DMS 273 (cell line): Measurements from ENCODE around the gene C2orf78.
A peak's percentile ranks its signal among the peaks of the same experiment; 100 is the strongest.
"Not testable (repeated sequence)": the region's sequence is repeated elsewhere in the genome, so short reads cannot be mapped to it uniquely, and the experiment has no call there.

Source experiments
- DNase-seq: peaks from one replicate; lab custom pipeline; 2025; ENCODE audit not compliant: unreplicated experiment; lab: John Stamatoyannopoulos, UW

Gene C2orf78, protein sequence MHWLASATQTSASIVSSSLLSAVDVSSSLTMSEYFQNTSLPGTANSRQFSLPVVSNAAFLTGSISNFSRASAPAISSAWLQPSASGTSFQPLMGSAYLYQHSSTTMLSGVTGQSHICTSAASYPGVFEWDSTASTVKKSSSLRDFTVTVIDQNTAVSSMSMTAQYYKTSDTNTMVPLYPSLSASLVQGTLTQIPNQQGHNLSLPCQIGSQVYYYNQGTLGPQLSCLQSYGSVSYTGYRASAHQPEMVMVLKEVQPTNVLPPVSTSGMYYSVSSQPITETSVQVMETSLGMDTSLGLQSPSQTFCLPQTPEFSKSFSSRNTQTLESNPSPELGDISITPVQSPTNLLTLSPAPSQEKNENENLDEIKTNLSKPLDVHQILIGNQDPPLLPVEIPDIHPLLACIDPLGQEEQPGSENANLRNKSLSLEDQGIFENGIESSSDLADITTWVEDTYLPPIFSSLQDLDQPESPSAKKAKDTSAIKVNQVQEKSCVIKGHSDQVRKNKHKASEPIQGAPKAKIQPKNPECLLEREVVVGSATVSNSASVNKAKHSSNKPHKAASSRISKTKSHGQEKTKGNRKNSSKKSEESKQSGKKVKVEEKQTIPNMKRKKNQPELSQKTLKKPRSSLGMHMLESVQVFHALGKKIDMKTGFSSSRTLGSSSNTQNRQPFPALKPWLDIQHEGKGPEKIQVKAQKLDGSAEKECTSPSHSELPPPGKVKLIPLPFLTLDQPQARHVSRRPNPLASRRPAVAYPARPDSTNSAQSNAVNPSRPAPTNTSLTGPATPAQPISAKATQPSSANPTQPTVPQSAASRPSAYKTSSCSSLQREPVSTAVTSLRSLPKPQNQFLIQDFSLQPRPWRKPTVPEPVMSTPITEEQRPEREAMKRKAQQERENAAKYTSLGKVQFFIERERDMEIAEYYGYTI

DNA sequence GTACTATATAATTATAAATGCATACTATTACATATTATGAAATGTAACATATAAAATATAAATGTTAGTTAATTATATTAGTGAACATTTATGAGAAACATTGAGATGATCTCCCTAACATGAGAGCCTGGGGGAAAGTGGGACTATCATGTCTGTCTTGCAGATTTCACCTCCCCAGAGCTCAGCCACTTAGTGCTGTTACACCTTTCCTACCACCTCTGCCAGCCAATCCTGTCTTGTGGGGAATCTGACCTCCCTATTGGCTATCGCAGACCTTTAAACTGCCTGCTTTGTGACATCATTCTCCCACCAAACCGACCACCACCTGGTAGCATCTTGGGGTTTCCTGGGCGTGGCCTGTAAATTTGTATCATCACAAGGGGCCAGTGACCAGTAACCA is at the start of gene C2orf78:
TSS of gene C2orf78 (plus strand) at position 301 of the 400 bp plus-strand sequence. CDS start 127 bp downstream, outside the sequence.
- not testable (repeated sequence) for DNase-seq

DNA sequence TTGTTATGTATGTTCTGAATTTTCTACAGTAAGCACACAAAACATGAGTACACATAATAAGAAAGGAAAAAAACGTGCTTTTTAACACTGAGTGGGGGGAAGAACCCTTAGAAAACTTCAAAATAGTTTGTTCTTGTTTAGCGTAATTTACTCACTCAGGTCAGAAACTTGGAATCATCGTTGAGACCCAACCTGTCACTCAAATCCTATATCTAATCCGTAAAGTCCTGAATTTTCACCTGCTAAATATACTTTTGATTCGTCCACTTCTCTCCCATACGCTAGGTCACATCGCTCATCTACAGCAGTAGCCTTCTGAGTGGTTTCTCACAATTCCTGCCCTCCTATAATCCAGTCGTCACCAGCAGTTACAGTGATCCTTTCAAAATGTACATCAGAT is 47.6 kb upstream of the C2orf78 start:
- no peak for DNase-seq

DNA sequence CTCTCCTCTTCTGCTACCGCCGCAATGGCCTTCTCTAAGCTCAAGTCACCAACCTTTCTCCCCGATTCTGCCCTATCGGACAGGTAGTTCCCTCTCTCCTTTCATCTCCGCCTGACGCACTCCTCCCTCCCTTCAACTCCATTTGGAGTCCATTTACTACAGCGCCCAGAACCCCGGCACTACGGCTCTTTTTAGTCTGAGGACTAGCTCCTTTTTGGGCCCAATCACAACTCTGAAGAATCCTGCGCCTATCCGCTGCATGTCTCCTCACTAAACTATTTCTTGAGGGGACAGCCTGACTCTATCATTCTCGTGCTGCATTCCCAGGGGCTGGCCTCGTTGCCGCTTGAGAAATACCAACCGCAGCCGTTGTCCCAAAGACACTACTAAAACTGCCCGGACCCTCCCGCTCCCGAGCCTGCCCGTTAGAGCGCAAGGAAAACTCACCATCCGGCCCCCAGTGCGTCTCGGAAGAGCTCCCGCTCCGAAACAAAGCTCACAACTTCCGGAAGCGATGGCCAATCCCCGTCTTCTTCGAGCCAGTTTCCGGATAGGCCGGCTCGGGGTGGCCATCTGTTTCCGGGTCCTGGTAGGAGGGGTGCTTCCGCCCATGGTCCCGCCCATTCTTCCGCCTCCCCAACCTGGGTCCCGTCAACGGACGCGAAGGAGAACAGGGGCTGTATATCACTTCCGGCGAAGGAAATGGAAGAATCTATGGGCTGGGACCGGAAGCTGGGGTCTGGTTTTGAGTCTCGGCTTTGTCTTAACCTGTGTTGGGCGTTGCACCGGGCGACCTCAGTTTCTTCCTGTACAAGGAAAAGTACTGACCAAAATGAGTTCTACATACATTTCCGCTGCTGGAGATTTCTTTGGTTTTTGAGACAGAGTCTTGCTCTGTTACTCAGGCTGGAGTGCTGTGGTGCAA is 46.9 kb upstream of the C2orf78 start, which contains the start of gene TPRKB:
TSS of gene TPRKB (minus strand) at position 491 of the 925 bp plus-strand sequence. CDS start 2,776 bp downstream, outside the sequence.
- DNase-seq, result peak; percentile 99

DNA sequence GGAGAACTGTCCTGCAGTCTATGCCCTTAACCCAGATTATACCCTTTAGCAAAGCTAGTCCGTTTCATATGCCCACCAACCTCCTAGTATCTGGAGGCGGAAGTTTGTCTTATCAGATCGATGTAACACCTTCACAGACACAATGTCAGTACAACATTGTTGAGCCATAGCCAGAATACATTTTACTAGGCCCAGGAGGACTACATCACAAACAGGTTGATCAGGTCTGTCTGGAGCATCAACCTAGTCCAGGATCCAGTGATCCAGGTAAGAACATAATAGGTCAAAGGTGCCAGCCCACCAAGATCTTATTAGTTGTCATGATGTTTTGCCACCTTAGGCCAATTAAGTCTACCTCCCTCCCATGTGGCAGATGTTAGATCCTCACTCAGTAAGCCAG is 44.9 kb upstream of the C2orf78 start:
- no peak for DNase-seq

DNA sequence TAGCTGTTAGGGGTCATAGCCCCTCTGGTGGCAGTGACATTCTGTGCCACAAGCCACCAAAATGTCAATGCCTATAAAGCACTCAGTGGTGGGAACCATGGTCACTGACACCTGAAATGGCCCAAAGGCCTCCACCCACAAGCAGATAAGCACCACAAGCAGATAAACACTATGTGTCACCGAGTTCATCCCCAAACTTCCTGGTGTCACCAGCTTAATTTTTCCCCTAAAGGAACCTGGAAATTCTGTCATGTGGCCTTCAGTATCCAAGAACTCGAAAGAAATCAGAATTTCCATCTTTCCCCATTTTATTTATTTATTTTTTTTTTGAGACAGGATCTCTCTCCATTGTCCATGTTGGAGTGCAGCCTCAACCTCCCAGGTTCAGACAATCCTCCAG is 43.2 kb upstream of the C2orf78 start:
- no peak for DNase-seq

DNA sequence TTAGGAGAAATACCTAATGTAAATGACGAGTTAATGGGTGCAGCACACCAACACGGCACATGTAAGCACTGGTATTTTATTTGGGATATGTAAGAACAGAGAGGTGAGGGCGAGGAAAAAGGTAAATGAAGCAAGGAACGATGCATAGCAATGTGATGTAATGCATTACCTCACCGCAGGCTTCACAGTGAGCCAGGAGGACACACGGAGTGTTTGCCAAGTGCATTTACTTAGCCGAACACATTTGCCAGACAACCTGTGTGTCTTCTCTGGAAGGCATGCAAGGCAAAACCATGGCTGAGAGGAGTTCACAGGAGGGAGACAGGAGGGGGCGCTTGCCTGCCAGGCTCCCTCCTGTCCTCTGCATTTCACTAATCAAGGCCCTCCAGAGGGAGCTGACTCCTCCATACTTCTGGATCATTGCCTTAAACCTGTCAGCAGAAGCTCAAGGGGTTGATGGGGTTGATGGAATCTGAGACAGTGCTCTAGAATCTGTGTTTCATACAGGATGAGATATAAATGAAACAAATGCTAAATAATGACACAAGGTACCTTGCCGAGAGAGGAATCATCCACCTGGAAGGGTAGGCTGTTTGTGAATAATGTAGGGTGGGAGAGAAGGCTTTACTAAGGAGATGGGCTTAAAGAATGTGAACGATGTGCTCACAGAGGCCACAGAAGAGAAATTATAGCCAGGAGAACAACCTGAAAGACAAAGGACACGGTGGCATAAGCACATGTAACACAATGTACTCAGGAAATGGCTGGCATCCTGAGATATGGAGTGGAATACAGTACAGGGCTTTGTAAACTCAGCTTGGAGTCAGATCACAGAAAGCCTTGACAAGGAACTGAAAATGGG is 37.7 kb upstream of the C2orf78 start:
- no peak for DNase-seq

DNA sequence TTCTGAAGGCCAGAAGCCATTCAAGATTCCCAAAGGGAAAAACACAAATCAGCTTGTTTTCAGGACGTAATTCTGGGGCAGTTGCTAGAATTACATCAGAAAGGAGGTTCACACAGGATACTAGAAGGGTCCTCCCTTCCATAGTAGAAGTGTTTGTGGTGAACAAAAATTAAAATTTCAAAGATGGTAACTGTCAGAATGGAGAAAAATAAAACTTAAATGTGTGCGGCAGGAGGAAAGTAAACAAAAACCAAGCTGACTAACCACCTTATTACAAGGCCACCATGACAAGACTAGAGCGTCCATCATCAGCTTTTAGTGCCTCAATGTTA is 37.1 kb upstream of the C2orf78 start:
- no peak for DNase-seq

DNA sequence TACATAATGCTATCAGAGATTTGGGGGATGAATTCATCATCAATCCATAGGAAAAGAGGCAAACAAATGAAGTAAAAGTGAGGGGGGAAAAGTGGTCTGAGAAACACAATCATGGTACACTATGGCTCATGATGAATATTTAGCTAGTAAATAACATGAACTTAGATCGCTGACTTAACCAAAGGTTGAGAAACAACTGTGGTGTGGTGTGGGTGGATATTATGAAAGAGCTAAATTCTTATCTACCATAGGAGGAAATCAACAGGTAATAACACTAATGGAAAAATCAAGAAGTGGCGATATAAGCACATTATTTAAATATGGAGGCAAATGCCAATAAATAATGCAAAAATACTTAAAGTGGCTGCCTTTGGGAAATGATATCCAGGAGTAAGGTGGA is 34.7 kb upstream of the C2orf78 start:
- no peak for DNase-seq

DNA sequence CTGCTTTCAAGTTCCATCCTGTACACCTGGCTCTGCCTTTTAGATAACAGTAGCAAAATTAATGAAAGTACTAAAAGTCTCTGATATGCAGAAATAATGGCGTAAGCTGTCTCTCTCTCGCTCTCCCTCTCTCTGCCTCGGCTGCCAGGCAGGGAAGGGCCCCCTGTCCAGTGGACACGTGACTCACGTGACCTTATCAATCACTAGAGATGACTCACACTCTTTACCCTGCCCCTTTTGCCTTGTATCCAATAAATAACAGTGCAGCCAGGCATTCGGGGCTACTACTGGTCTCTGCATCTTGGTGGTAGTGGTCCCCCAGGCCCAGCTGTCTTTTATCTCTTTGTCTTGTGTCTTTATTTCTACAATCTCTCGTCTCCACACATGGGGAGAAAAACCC is 29.7 kb upstream of the C2orf78 start:
- DNase-seq, result not testable (repeated sequence)

DNA sequence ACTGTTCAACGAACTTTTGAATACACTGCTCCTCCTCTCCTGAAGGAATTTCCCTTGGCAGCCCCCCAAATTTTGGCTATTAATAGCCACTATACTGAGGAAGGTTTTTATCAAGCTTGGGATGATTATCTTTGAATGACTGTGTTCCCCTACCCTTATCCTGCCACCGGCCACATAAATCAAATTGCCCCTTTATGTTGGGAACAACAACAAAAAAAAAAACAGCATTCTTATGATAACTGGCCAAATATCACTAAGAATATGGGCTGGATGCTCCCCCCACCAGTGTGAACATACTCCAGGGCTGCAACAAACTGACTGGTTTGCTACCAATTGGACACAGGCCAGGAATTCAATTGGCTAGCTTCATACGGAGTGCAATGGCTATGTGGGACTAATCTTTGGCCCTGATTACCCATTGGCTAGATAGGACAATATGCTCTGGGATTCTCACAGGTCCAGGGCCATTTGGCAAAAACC is 24.7 kb upstream of the C2orf78 start:
- DNase-seq, result no peak

DNA sequence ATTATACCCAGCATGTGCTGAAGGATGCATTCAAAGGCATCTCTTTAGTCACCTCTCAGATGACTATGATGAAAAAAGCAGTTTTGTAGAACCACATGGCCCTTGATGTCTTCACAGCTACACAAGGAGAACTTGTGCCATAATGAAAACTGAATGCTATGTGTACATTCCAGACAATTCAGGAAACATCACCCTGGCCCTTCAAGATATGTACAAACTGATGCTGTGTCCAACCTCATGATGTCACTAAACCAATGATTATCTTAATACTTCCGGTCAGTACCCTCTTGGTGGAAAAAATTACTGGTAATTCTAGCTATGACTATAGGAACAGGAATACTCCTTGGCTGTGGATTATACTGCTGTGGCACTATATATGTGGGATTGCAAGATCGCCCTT is 24.1 kb upstream of the C2orf78 start:
- no peak for DNase-seq

DNA sequence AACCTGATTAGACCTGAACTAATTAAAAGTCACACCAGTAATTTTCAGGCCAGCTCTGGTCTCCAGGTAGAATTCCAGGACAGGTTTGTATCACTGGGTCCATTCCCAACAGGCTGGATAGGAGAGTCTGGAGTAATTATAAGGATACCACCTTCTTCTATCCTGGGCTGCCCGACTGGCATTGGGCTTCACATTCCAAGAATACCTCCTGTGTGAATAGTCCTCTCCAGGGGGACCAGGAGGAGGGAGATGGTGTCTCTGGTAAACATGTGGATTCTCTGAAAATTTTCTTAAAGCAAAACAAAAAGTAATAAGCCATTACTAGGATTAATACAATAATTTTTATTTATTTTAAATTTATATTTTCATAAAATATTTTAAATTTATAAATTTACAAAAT is 21.4 kb upstream of the C2orf78 start:
- DNase-seq, result no peak

DNA sequence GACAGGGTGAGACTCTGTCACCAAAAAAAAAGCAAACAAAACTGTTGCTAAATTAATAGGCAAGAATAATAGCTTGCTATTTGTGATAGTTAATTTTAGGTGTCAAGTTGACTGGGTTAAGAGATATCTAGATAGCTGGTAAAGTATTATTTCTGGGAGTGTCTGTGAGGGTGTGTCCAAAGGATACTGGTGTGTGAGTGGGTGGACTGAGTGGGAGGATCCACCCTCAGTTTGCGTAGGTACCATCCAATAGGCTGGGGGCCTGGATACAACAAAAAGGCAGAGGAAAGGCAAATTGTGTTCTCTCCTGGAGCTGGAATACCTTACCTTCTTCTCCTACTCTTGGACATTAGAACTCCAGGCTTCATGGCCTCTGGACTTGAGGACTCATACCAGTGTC is 19.0 kb upstream of the C2orf78 start:
- DNase-seq, result no peak

DNA sequence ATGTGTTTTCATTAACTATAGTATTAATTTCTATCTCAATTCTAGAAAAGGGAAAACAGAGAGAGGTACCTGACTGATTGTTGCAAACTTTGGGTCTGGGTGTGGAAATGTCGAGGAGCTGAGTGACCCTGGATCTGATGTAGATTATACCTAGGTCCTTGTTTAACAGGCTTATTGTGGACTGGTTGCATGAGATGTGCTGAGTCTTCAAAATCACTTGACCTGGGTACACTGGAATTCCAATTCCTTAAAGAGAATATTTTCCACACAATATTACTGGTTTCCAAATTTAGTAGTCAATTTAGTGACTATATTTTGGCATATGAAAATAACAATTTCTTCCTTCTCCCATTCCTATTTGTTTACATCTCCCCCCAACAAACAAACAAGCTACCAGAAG is 17.6 kb upstream of the C2orf78 start:
- no peak for DNase-seq

DNA sequence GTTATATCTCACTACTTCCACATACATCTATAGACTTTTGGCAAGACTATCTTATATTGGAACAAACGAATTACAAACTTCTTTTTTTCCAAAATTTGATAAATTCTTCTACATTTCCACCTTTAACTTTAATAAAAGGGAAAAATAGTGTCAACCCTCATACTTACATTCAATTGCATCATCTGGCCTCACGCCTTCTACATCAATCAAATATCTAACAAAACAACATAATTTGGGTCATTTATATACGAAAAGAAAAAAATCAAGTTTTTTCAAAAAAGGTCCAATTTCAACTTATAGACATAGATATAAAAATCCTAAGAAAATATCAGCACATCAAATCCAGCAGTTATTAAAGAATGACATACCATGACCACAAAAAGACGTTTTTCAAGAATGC is 17.0 kb upstream of the C2orf78 start:
- no peak for DNase-seq

DNA sequence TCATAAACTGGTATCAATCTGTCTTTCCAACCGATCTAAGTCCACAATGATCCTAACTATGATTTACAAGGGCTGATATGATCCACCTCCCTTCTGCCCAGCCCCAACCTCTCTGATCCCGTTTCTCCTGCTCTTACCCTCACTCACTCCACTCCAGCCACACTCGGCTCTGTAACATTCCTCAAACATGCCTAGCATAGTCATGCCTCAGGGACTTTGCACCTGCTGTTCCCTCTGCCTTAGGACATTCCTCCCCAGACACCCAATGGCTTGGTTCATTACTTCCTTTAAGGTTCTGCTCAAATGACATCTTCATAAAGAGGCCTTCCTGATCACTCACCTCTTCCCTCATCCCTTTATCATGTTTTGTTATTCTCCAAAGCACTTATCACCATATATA is 13.3 kb upstream of the C2orf78 start:
- DNase-seq, result no peak

DNA sequence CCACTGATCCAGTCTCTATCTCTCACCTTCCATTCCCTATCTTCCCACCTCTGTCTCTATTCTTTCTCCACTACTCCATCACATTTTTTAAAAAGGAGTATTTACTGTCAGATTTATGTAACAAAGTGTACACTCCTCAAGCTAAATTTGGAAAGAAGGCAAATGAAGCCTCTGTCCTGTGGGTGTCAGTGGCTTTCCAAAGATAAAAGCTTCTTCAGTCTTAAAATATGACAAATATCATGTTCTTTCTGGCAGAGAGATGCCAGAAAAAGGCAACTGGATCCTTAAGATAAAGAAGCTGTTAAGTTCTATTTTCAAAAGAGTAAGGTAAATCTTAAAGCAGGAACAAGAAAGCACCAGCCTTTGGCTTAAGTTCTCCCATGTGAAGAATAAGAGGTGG is 11.2 kb upstream of the C2orf78 start:
- no peak for DNase-seq

DNA sequence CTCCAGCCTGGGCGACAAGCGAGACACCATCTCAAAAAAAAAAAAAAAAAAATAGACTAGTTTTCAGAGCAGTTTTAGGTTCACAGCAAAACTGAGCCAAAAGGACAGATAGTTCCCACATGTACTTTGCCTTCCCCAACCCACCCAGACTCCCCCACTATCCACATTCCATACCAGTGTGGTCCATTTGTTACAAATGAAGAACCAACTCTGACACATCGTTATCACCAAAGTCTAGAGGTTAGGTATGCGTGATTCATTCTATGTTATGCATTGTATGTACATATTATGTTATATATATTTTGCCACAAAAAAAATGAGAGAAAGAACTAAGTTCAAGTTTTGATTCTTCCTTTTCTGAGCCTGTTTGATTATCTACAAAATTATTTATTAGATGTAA is 7.6 kb upstream of the C2orf78 start:
- DNase-seq, result no peak

DNA sequence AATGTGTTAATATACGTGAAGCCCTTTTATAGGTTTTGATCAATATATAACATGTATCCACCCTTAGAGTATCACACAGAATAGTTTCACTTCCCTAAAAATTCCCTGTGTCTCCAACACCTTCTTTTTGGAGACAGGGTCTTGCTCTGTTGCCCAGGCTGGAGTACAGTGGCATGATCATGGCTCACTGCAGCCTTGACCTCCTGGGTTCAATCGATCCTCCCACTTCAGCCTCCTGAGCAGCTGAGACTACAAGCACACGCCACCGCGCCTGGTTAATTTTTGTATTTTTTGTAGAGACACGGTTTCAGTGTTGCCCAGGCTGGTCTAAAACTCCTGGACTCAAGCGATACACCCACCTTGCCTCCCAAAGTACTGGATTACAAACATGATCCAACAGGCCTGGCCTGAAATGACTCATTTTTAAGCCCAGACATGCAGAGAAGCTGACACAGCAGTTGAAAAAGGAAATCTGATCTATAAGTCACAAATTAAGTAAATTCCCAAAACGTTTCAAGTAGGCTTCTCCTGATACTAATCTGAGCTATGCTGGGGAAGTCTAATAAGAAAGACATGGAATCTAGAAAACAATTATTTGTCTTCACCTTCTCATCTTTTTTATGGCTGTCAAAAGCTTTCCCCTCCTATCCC is 7.0 kb upstream of the C2orf78 start:
- peak; percentile 26 for DNase-seq
